GM21423 (cell line): ENCODE measurements around the gene PKLR.
A peak's percentile ranks its signal among the peaks of the same experiment; 100 is the strongest.
"Not testable (repeated sequence)": the region's sequence is repeated elsewhere in the genome, so short reads cannot be mapped to it uniquely, and the experiment has no call there.

Source experiments
- ATAC-seq: cut with Tn5 transposase; IDR thresholded peaks from one replicate; pipeline ENCODE4 v1.9.1; 2021; ENCODE audit warnings: mild to moderate bottlenecking, moderate library complexity; ENCODE audit not compliant: unreplicated experiment

Gene PKLR

DNA sequence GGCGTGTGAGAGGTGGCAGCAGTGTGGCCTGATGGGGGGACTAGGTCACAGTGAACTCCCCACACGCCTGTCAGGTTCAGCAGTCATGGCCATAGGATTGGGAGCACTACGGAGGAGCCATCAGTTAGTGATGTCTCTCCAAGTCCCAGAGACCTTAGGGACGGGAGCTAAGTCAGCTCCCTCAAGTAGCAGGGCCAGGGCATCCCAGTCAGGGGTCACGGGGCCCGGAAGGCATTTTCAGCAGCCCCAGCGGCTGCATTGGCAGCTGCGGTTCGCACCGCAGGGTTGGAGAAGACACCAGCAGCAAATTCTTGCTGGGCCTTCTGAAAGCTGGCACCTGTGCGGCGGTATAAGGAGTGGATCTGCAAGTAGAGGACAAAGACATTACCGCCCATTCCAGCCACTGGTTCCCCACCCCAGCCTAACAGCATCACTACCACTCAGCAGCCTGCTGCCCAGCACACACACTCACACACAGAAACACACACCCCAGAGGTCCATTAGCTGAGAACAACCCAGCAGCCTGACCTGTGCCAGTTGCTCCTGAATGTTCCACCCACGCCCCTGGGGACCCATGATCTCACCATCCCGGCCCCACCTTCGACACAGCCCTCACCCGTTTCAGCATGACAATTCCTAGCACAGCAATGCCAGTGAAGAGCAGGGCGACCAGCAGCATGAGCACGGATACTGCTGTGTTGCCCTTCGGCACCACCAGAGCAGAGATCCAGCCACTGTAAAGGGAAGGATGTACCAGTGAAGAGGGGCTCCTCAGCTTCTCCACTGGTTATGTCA lies 45.0 kb downstream of the PKLR start:
- ATAC-seq = no peak

DNA sequence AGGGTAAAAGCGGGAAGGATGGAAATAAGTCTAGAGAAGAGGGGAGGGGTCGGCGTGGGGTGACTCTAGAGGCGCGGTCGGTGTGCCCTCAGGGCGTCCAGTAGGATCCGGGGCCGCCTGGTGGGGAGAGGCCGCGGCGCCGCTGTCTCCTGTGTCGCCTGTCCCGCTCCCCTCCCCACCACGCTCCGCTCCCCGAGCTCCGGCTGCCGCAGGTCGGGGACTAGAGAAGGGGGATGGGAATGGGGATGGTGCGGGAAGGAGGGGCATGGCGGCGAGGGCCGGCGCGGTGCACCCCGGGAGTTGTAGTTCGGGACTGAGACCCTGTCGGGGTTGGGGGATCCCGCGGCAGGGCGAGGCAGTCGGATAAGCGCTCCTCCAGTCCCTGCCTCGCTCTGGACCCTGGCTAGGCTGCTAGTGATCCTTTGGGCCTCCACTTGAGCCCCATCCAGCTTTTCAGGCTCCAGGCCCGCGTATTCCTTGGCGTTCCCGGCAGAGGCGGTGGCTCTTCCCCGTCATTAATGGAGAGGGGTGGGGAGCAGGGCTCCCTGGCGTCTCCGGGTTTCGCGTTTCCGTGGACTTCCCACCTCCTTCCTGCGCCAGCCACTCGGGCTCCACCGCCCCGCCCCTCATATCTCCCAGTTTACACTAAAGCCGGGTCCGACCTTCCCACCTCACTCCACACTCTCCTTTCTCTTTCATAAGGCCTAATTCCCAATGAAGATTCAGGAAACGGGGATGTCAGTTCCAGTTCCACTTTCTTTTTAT lies 45.8 kb downstream of the PKLR start, which contains the start of gene ENTREP3:
ENTREP3 (minus strand) TSS at position 241 of the 765 bp plus-strand sequence. CDS start 606 bp downstream, outside the sequence.
- peak; percentile 47 for ATAC-seq

DNA sequence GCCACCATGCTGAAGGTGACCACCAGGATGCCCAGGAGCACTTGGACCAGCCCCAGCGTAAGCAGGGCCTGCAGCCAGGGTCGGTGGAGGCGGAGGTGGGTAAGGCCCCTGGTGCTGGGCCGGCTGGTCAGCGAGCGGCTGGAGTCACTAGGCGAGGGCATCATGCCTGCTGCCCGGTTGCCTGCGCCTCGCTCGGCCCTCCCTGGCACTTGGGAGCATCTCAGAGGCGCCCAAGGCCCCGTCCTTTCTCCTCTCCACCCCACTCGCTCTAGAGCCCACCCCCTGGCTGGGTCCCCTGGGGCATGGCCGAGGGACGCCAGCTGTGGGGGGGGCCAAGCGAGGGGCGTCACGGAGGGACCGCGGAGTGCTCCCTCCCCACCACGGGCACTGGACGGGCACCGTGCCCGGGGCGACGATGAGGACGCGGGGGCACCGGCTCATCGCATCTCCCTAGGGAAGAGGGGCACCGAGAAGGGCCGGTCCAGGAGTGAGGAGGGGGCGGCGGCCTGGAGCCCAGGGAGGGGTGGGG lies 46.5 kb downstream of the PKLR start:
- no peak for ATAC-seq

DNA sequence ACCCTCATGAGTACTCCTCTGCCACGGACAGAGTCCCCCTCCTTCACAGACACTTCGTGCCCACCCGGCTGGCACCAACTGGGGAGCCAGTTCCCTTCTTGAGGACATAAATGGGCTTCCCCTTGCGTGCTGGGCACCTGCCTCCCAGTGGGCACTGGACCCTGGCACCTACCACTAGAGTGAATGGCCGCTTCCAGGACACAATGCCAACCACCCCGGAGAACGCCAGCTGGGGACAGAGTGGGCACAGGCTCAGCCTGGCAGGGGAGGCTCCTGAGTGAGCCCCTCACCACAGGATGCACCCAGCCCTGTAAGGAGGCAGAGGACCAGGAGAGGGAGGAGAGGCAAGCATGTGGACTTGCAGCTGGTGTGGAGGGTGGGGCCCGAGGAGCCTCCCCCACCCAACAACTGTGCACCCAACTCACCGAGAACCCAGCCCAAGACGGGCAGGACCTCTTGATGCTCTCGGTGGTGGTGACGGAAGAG lies 47.0 kb downstream of the PKLR start:
- ATAC-seq = no peak

DNA sequence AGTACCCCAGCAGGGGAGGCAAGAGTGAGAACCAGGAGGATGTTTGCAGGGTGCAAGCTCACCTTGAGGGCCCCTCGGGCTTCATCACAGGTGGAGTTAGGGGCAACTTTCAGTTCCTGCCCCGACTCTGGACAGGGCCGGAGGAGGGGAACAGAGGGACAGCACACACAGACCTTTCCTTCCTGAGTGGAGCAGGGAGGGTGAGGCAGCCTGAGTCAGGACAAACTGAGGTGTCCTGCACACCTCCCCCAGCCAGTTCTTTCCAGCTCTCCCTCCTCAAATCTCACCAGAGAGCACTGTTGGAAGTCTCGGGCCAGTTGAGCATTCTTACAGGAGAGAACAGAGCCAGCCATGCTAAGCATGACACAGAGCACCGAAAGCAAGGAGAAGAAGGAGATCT lies 47.4 kb downstream of the PKLR start:
- ATAC-seq = no peak

DNA sequence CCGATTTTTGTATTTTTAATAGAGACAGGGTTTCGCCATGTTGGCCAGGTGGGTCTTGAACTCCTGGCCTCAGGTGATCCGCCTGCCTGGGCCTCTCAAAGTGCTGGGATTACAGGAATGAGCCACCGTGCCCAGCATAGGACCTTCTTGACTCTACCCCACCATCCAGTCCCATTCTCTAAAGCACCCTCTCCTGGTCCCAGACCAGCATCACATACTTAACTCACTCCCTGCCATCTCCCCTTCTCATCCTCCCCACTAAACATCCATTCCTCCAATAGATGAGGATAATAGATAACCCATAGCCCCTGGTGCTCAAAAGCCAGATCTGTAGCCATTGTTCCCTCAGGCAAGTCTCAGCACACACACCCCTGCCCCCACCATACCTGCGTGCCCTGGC lies 48.0 kb downstream of the PKLR start:
- no peak for ATAC-seq

DNA sequence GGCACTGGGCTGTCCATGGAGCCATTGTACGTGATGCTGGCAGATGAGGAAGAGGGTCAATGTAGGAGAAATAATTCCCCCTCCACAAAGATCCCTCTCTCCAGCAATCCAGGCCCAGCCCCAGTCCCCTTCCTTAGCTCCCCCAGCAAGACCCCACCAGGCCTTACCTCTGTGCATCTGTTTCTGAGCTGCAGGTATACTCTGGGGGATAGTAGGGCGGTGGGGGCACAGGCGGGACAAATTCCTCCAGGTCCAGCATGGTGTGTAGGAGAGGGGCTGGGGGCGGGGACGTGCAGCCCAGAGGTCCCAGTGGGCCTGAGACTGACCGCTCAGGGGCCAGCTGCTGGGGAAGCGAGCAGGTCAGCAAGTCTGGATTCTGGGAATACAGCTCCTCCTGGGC lies 49.7 kb downstream of the PKLR start:
- ATAC-seq = no peak

DNA sequence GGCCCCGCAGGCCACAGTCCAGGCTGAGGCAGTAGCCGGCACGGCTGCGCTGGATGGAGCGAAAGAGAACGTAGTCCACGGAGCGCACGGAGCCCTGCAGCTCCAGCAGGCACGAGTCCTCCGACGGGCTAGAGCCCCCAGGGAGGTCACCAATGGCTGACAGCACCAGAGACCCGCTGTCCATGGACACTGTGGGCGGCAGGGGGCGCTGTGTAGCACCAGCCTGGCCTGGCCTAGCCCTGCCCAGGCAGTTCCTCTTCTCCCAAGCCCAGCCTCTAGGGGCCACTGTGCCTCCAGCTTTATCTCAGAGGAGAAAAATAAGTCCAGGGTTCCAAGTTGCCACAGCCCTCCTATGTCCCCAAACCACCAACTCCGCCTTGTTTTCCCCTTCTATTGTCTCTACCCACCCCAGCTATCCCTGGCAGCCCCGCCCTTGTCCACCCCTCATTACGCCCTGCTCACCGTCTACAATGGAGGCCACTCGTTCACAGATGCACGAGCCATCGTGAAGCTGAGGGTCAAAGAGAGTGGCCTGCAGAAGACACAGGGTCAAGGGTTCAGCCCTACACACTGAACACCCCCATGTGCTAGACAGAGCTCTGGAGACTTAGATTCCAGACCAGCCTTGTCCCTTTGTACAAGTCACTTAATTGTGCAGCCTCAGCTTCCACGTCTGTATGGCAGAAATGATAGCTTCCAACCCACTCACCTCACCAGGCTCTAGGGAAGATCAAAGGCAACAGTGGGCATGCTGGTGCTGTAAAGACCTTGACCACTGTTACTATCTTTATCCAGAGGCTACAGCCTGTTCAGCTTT lies 50.4 kb downstream of the PKLR start:
- ATAC-seq = peak; percentile 83

DNA sequence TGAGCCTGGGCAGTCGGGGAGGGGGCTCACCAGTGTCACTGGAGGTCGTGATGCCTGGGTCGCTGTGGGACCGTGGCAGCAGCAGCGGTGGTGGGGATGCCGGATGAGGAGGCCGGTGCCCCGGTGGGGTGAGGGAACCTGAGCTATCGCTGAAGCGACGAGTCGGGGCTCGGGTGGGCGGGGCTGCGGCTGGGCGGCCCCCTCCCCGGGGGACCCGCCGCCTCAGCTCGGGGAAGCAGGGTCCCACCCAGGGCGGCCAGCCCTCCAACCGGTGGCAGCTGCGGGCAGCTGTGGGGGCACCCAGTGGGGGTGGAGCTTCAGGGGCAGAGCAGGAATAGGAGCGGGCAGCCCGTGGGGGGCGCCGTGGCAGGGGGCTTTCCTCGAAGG lies 51.0 kb downstream of the PKLR start:
- peak; percentile 17 for ATAC-seq

DNA sequence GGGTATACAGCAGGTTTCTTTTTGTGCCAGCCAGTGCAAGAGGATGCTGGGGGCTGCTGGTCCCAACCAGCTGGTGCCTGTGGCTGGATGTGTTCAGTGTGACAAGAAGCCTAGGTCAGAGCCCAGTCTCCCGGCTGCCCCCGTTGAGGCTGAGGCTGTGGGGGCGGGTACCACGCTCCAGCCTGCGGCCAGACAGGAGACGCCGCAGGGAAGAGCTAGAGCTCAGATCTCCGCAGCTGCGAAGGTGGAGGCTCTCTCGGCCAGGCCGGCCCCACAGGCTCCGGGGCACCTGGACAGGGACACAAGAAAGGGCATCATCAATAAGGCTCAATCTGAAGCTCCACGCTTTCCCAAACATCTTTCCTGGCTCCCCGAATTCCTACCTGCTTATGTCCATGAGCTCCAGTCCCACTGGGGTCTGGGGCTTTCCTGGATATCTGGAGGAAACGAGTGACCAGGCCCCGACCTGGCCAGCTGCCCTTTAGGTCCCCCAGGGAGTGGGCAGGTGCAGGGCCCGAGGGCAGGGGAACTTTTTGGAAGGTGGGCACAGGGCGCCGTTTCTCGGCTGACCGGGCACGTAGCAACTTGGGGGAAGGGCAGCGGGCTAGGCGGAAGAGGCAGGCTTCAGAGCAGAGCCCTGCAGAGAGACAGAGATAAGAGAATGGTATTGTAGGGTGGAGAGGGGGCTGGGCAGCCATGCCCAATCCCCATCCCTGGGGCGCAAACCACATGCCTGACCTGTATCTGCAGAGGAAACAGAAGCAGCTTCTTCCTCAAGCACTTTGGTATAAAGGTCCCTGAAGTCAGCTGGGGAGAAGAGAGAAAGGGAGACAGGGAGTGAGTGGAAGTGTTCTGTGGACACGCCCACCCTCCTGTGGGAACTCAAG lies 53.3 kb downstream of the PKLR start:
- ATAC-seq = no peak

DNA sequence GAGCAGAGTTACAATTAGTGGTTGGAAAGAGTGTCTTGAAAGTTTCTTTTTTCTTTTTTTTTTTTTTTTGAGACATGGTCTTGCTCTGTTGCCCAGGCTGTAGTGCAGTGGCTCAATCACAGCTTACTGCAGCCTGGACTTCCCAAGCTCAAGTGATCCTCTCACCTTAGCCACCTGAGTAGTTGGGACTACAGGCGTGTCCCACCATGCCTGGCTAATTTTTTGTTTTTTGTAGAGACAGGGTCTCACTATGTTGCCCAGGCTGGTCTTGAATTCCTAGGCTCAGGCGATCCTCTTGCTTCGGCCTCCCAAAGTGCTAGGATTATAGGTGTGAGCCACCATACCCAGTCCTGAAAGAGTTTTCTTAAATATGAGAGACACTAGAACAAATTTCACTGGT lies 54.4 kb downstream of the PKLR start:
- ATAC-seq = not testable (repeated sequence)

DNA sequence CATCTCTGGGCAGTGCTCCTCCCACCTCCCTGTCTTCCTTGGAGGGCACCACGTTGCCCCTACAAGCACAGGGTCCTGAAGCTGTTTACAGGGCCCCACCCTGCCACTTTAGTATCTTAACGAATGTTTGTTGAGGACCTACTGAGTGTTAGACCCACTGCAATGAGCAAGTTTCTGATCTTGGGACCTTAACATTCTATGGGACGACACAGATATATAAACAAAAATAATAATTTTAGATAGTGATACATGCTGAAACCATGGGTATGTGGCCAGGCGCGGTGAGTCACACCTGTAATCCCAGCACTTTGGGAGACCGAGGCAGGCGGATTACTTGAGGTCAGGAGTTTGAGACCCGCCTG lies 56.1 kb downstream of the PKLR start:
- no peak for ATAC-seq

DNA sequence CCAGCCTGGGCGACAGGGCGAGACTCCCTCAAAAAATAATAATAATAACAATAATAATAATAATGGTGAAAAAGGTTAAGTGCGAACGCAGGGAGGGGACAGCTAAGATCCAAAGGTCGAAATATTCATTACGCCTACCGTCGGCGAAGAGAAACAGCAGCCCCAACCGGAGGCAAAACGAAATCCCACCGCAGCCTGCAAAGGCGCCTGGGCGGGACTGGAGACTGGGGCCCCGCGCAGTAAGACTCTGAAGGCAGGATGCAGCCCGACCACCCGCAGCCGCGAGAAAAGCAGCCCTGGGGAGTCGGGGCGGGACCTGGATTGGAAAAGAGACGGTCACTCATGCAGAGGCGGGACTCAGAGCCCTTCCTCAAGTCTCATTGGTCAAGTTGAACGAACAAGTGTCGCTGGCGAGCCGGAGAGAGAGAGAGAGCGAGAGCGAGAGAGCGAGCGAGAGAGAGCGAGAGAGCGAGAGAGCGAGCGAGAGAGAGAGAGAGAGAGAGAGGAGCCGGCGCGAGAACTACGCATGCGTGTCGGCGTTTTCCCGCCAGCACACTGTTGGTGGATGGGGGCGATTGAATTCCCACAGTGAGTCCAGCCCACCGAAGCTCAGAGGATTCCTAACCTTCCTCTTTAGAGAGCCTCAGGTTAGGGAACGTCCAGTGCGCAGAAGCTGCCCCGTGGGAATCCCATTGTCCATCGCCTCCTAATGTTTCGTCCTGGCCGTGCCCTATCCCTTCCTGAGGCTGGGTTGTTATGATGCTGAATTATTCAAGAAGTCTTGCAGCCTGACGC lies 56.7 kb downstream of the PKLR start:
- ATAC-seq = peak; percentile 88

DNA sequence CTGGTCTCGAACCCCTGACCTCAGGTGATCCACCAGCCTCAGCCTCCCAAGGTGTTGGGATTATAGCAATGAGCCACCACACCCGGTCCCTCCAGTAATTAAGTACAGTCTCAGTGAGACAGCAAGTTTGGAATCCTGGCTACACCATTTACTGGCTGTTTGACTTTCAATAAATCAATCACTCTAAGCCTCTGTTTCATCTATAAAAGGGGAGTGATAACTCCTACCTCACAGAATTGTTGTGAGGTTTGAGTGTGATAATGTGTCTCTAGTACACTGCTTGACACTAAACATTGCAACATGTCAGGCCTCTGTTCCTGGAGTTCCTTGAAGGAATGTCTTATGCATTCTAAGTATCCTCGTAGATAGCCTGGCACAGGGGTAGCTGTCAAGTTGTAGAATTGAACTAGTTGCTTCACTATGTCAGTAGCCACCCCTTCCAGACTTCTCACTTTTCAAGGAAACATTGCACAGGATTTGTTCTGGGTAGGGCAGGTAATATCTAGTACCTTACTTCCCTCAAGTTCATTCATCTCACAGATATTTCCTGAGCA lies 58.4 kb downstream of the PKLR start:
- ATAC-seq = no peak

DNA sequence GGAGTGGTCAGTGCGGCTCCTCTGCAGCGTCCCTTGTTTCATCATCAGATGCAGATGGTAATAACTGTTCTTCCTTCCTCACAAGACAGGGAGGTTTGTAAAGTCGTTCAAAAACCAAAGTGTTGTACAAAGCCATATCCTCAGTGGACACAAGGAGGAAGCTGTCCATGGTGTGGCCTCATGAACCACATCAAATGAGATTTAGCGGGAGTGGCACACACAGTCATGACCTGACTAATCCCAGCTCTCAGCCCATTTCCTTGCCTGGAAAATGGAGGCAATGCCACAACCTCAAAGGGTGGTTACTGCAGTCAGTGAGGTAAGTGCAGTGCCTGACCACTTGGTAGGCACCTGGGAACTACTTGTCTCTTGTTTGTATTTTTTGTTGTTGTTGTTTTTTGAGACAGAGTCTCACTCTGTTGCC lies 59.4 kb downstream of the PKLR start:
- ATAC-seq = no peak

DNA sequence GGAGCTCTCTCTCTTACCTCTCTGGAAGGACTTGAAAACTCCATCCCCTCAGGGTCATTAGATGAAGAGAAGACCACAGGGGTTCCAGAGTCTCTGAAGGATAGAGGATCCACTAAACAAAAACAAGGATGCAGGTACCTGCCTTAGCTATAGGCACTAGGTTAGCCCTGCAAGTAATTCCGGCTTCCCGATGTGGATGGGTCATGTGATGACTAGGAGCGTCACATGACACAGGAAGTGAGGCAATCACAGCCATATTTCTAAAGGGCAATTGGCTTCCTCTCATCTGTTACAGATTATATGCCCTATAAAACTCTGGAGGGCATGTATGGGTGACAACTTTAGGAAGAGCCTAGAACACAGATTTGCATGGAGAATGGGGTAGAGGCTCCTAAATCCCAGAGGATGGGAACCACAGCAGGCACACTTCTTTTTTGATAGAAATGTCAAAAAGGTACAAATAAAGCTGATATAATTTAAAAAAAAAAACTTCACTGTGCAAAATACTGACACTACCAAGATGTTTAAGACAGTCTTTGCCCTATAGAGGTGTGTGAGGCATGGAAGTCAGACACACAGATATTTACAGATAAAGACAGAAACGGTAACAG lies 60.1 kb downstream of the PKLR start:
- ATAC-seq = no peak
